Thyroid gland (tissue), 4 donors: ENCODE measurements around the gene C2CD4D. TPM values are rescaled to one million over a fixed set of nuclear protein-coding genes. Genes with fewer than 3 reads are reported as not detected.

ENCODE experiments used
- DNase-seq, 2 donors: peaks; one replicate each; pipeline ENCODE4 v3.0.0-alpha.2; 2019
- H3K27ac ChIP-seq, 3 donors: fragments of 200-600 bp; sonication (generic); 1 replicate in 2 of 3; 2 replicates in 1 of 3; pipeline ENCODE4 v1.5.1; 2016 to 2019; ENCODE audit warnings: mild to moderate bottlenecking in 1 of 3, moderate library complexity in 1 of 3
- H3K27me3 ChIP-seq: fragments of 200-600 bp; sonication (generic); one replicate; pipeline ENCODE4 v1.5.1; 2019
- H3K36me3 ChIP-seq, 2 donors: fragments of 200-600 bp; sonication (generic); one replicate each; pipeline ENCODE4 v1.5.1; 2016 to 2019
- H3K4me1 ChIP-seq, 2 donors: fragments of 200-600 bp; sonication (generic); one replicate each; pipeline ENCODE4 v1.5.1; 2017 to 2019
- H3K4me3 ChIP-seq, 3 donors: fragments of 200-600 bp; sonication (generic); replicated peaks in 1 of 3; 1 replicate in 2 of 3; 2 replicates in 1 of 3; pipeline ENCODE4 v1.5.1; 2016; ENCODE audit warnings: mild to moderate bottlenecking in 1 of 3
- H3K9me3 ChIP-seq: fragments of 200-600 bp; sonication (generic); one replicate; pipeline ENCODE4 v1.5.1; 2017
- CTCF ChIP-seq, 6 experiments: fragments of 200-600 bp in 3 of 6; fragments of 450-650 bp in 3 of 6; sonication (generic) in 3 of 6; IDR thresholded peaks; one replicate each; pipeline ENCODE4 v1.5.1; 2016 to 2019; ENCODE audit warnings: antibody characterized with exemption in 6 of 6, mild to moderate bottlenecking in 2 of 6, inconsistent platforms in 1 of 6, moderate library complexity in 1 of 6
- POLR2A ChIP-seq, 2 donors: fragments of 450-650 bp; IDR thresholded peaks; one replicate each; pipeline ENCODE4 v1.6.1; 2017; ENCODE audit warnings: antibody characterized with exemption in 2 of 2, mild to moderate bottlenecking in 2 of 2, moderate library complexity in 1 of 2
- WGBS, 2 donors: methylation state at CpG; one replicate each; pipeline ENCODE4 v1.1.5; 2017; 5-methylcytosine and 5-hydroxymethylcytosine counted together
- intact Hi-C: fragments of 100-400 bp; cut with DNase I; formaldehyde crosslinking; loops from one replicate; pipeline ENCODE4 v1.15.1; 2023
- total RNA-seq, 4 donors: library from RNA; depleted of rRNA; stranded (reverse); fragments of >200 nt; gene quantifications; one replicate each; pipeline ENCODE4 v1.2.3, GENCODE V29; 2016

C2CD4D gene
- total RNA-seq, 4 donors from 2014 or later = 0.29 to 1.3 (median 0.33) TPM; not detected in 1

GRCh38 chr1:151825204-151825603 lies 14.4 kb downstream of the C2CD4D start:
- Histone ChIP-seq H3K27ac (no peak overlapping the region), H3K4me3 (no peak overlapping the region), H3K4me1 (peaks cover 26 to 35% of the 10 kb centered on the region in 2 donors), H3K9me3 (no peaks in the 10 kb centered on the region), H3K36me3 (no peaks in the 10 kb centered on the region), H3K27me3 (no peaks in the 10 kb centered on the region)
- DNase-seq = peak in 1 of 2 donors; percentile 25
- intact Hi-C loops = loop anchor here (10.0 kb wide), 1 partner anchor 240 kb away; no protein-coding TSS in a partner anchor
- TF ChIP-seq POLR2A (IDR thresholded peaks at IDR 0.05) (no peak), CTCF (IDR thresholded peaks at IDR 0.05) (no peak)
- 74 to 75% methylated on average over 8 to 9 of the region's 9 CpGs for WGBS, 2 donors

GRCh38 chr1:151823175-151823574 lies 16.4 kb downstream of the C2CD4D start:
- peaks cover 9 to 15% of the 10 kb centered on the region in 2 donors for H3K4me1 ChIP-seq
- H3K9me3 ChIP-seq = no peaks in the 10 kb centered on the region
- H3K27me3 ChIP-seq = no peaks in the 10 kb centered on the region
- no peak overlapping the region for H3K27ac ChIP-seq
- 78 to 90% methylated on average over 8 of the region's 8 CpGs for WGBS, 2 donors
- DNase-seq = no peak
- no peak overlapping the region for H3K4me3 ChIP-seq
- no peaks in the 10 kb centered on the region for H3K36me3 ChIP-seq
- intact Hi-C loops = loop anchor here (10.0 kb wide), 1 partner anchor 238 kb away; no protein-coding TSS in a partner anchor
- TF ChIP-seq CTCF (IDR thresholded peaks at IDR 0.05) (no peak), POLR2A (IDR thresholded peaks at IDR 0.05) (no peak)

GRCh38 chr1:151822404-151822803 lies 17.2 kb downstream of the C2CD4D start:
- Histone ChIP-seq H3K27ac (no peak overlapping the region), H3K4me3 (no peak overlapping the region), H3K36me3 (no peaks in the 10 kb centered on the region), H3K27me3 (no peaks in the 10 kb centered on the region), H3K9me3 (no peaks in the 10 kb centered on the region), H3K4me1 (peaks cover 9 to 12% of the 10 kb centered on the region in 2 donors)
- no peak for TF ChIP-seq POLR2A (IDR thresholded peaks at IDR 0.05)
- intact Hi-C loops = loop anchor here (10.0 kb wide), 1 partner anchor 238 kb away; no protein-coding TSS in a partner anchor
- no peak for DNase-seq
- WGBS, 2 donors = 78 to 86% methylated on average over 7 of the region's 7 CpGs

GRCh38 chr1:151820940-151821339 lies 18.7 kb downstream of the C2CD4D start:
- H3K27me3 ChIP-seq = no peaks in the 10 kb centered on the region
- no peak overlapping the region for H3K4me3 ChIP-seq
- peaks cover 5 to 9% of the 10 kb centered on the region in 2 donors for H3K4me1 ChIP-seq
- DNase-seq = peak; percentile 69
- TF ChIP-seq CTCF (IDR thresholded peaks at IDR 0.05) = no peak
- no peak for TF ChIP-seq POLR2A (IDR thresholded peaks at IDR 0.05)
- H3K27ac ChIP-seq = no peak overlapping the region
- intact Hi-C loops = loop anchor here (10.0 kb wide), 1 partner anchor 236 kb away; no protein-coding TSS in a partner anchor
- no peaks in the 10 kb centered on the region for H3K9me3 ChIP-seq
- H3K36me3 ChIP-seq = peaks cover 0 to 9% of the 10 kb centered on the region in 2 donors
- 5% methylated on average over 2 of the region's 2 CpGs; no CpG with 5 or more reads in 1 of the 2 donors for WGBS, 2 donors

- no peaks in the 10 kb centered on the region for H3K27me3 ChIP-seq
- H3K36me3 ChIP-seq = peaks cover 2 to 16% of the 10 kb centered on the region in 2 donors
- no peak overlapping the region for H3K27ac ChIP-seq
- peaks cover 0 to 8% of the 10 kb centered on the region in 2 donors for H3K4me1 ChIP-seq
- no peaks in the 10 kb centered on the region for H3K9me3 ChIP-seq
- 75 to 83% methylated on average over 7 of the region's 7 CpGs for WGBS, 2 donors
- no peak overlapping the region for H3K4me3 ChIP-seq
- intact Hi-C loops = loop anchor here (10.0 kb wide), 1 partner anchor 235 kb away; no protein-coding TSS in a partner anchor
- TF ChIP-seq CTCF (IDR thresholded peaks at IDR 0.05) = no peak
- no peak for TF ChIP-seq POLR2A (IDR thresholded peaks at IDR 0.05)
- DNase-seq = peak in 1 of 2 donors; percentile 21
Observed at GRCh38 chr1:151819976-151820623, 19.5 kb downstream of the C2CD4D start.
